Ecto neural progenitor cell (in vitro differentiated cells): ENCODE results near the gene EVI2B.
"Not testable (repeated sequence)": the region's sequence is repeated elsewhere in the genome, so short reads cannot be mapped to it uniquely, and the experiment has no call there.

ENCODE experiments used
- DNase-seq: peaks from one replicate; pipeline ENCODE4 v3.0.0-alpha.2; 2018; ENCODE audit warnings: low spot score

Gene EVI2B, protein sequence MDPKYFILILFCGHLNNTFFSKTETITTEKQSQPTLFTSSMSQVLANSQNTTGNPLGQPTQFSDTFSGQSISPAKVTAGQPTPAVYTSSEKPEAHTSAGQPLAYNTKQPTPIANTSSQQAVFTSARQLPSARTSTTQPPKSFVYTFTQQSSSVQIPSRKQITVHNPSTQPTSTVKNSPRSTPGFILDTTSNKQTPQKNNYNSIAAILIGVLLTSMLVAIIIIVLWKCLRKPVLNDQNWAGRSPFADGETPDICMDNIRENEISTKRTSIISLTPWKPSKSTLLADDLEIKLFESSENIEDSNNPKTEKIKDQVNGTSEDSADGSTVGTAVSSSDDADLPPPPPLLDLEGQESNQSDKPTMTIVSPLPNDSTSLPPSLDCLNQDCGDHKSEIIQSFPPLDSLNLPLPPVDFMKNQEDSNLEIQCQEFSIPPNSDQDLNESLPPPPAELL

DNA sequence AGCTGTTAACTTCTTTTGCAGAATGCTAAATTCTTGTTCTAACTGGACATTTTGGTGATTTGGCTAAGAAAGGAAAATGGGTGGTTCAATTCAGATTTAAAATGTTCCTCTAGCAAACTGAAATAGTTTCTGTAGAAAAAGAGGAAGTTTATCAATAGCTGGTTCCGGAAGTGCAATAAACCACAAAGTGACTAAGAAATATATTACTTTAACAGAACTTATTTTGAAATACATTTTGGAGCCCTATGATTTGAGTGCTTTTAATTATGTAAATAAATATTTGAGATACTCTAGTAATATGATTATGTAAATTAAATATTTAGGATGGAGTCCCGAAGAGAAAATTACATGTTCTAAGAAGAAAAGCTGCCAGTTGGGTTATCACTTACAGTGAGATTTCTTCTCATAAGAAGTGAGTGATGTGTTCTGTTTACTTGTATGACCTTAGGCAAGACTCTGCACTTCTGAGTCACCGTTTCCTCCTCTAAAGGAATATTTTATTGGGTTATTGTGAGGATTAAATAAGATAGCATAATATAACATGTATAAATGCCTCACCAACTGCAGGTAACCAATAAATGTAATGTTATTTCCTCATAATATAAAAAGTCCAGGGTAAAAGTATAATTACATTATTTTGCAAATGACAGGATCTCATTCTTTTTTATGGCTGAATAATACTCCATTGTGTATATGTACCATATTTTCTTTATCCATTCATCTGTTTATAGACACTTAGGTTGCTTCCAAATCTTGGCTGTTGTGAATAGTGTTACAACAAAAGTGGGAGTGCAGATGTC is at the start of gene EVI2B:
Gene EVI2B, minus strand, starts transcription at position 73 of the 800 bp plus-strand sequence. CDS start 8,445 bp downstream, outside the sequence.
- no peak for DNase-seq

DNA sequence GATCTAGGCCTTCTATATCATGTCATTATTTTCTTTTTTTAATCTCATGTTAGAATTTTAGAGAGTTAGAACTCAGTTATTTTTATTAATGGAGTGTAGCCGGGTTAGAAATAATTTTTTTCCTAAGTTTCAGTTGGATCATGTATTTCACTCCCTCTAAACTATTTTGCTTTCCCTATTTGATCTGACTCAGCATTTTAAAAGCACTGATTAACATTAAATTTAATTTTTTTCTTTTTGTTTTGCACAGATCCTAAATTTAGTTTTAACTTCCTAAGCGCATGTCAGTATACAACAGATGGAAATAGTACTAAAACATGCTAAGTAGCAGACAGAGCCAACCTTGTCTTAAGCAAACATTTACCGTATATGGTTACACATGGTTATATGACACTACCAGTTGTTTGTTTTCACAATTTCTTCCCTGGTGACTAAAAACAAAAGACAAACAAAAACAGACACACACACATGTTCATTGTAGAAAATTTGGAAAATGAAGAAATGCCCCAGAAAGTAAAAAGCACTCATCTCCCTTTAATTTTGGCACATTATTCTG is 44.1 kb upstream of the EVI2B start:
- no peak for DNase-seq

DNA sequence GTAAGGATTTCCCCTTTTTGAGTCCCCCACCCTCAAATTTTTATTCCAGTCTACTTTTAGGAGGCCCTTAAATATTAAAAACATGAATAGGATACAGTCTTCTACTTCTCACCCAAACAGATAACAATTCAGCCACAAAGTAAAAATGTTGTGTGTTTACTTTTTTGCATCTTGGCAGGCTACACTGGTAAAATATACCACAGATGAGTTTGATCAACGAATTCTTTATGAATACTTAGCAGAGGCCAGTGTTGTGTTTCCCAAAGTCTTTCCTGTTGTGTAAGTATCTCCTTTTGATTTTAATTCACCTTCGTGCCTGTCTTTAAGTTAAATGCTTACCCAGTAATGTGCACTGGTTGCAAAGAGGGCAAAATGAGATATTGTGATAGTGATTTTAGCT is 43.2 kb upstream of the EVI2B start:
- DNase-seq: no peak

DNA sequence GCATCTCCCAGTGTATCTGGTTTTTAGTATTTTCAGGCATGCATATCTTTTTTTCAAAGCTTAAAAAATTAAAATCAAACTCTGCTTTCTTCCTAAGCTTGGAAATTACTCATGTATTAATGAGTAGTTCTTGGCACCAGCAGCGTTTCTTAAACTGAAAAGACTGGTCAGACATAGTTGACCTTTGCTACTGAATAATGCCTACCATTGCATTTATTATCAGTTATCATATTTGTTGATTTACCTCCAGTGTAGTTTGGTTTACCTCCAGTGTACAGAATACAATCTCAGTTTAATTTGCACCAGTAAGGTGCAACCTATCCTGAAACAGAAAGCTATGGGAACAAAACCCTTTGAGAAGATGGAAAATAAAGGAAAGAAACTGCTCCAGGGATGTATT is 42.1 kb upstream of the EVI2B start:
- DNase-seq: no peak

DNA sequence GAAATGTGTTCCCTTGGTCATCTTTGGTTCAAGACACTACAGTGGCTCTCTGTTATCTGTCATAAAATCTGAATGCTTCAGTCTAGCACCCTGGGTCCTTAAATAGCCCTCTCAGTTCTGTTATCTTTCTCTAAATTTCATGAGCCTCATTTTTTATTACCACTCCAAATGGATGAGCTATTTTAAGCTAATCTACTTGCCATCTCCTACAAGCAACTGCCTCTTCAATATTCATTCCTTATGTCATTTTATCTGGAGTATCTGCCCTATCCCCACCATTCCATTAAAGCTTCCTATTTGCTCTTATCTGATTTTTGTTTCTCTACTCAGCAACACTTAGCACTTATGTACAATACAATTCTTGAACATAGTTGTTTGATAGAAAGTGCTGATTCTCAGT is 35.6 kb upstream of the EVI2B start:
- no peak for DNase-seq

DNA sequence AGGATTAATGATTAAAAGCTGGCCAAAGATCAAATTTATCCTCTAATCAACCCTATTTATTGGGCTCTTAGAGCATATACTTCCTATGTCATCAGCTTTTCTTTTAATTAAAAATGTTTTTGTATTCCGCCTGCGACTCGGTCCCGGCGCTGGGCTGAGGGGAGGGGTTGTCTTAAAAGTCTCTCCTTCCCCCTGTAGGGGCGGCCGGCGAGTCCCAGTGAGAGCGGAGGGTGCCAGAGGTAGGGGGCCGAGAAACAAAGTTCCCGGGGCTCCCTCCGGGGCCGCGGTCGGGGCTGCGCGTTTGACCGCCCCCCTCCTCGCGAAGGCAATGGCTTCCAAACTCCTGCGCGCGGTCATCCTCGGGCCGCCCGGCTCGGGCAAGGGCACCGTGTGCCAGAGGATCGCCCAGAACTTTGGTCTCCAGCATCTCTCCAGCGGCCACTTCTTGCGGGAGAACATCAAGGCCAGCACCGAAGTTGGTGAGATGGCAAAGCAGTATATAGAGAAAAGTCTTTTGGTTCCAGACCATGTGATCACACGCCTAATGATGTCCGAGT is 31.4 kb upstream of the EVI2B start:
- DNase-seq: not testable (repeated sequence)

DNA sequence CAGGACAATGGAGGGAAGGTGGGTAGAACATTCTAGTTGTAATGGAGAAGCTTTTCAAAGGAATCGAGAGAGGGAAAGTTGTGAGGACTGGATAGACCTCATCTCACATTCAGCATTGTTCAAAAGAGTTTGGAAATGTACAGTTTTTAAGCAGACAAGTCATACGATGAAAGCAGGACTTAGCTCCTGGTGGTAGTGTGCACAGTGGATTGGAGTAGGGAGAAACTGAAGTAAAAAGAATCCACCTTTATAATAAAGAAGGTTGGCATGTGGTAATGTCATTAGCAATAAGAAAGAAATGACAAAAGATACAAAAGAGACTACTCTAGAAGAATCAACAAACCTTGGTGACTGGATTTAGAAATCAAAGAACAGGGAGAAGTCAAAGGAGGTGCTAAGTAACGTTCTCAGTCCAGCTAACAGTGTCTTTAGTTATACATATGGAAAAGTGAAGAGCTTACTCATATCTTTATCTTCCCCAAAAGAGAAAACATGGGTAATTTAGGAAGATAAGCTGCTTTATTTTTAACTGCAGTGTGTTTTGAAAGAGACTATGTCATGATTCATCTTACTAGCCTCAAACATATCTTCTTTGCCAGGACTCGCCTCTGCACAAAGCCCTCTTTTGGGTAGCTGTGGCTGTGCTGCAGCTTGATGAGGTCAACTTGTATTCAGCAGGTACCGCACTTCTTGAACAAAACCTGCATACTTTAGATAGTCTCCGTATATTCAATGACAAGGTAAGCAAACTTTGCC is 26.2 kb upstream of the EVI2B start:
- no peak for DNase-seq

DNA sequence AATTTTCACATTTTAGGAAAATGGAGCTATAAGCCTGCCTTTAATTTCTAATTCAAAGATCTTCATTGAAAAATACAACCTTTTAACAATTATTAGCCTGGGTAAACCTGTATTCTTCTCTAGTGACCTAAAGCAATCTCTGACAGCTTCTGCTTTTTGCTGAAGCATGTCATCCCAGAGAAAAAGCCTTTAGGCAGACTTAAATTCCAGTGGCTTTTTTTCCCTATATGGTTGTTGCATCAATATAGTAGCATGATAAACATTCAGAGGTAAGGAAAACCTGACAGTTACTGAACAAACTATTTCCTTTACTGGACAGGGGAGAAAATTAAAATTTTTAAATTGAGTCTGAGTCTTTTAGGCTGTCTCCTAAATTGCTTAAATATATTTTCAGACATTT is 15.4 kb upstream of the EVI2B start:
- no peak for DNase-seq

DNA sequence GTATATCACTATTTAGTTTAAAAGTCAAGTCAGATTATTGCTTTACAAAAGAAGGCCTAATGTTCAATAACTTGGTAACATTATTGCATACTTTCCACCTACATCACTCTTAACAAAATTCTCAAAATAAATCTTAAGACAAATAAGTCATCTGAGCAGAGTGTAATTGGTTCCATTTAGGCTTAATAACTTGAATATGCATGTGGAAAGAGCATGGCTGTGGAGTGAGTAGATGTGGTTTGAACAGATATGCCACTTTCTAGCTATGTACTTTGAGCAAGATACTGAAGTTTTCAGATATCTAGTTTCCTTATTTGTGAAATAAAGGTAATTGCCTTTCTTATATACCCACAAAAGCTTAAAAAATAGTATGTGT is 14.3 kb upstream of the EVI2B start:
- no peak for DNase-seq

DNA sequence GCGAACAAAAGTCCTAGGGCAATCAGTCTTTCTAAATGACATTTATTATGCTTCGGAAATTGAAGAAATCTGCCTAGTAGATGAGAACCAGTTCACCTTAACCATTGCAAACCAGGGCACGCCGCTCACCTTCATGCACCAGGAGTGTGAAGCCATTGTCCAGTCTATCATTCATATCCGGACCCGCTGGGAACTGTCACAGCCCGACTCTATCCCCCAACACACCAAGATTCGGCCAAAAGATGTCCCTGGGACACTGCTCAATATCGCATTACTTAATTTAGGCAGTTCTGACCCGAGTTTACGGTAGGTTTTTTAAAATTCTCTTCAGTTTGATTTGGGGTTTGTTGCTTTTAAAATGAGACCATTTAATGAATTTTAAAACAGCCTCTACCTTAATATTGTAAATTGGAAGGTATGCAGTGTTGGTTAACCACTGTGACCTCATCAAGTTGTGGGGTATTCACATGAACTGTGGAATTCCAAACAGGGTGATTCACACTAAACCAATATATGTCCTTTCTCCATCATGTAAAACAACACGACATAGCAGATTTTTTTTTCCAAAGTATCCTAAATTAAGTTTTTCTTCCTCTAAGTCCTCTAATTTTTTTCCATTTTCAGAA is 13.8 kb upstream of the EVI2B start:
- no peak for DNase-seq

DNA sequence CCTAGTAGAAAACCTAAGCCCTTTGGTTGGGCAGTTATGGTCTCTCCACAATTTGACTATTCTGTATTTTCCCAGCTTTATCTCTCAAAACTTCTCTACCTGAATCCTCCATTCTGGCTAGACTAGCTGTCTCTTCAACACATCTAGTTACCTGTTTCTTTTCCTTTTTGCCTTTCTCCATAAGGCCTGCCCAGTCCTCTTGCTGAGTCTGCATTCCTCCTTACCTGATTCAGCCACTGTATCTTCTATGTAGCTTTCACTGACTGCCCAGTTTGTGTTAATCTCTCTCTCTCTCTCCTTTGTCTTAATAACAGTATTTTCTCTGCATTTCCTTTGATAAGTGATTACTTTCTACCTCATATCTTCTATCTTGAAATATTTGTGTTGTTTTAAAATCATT is 9.7 kb upstream of the EVI2B start:
- no peak for DNase-seq

DNA sequence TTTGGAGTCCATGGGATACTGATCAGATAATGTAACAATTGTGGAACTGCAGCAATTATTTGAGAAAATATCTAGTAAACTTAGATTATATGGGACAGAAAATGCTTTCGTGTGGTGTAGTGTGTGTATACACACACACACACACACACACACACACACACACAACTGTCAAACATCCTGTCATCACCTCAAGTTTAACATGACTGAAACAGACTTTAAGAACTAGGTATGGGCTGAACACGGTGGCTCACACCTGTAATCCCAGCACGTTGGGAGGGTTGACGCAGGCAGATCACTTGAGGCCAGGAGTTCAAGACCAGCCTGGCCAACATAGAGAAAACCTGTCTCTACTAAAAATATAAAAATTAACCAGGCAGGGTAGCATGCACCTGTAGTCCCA is 8.1 kb upstream of the EVI2B start:
- no peak for DNase-seq

DNA sequence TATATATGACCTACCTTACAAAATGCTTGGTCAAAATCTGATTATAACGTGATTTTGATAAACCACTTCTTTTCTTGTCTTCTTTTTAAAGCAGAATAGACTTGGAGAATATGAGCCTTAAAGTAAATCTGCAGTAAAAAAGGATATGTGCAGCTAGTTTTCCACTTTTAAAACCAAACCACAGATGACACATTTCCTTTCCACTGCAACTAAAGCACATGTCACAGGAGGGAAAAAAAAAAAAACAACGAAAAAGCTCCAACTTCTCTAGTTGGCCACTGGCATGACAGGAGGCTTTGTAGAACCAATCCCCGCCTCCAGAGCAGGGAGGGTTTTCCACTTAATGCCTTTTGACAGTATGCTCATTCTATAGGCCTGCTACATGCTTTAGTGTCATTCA is 7.6 kb upstream of the EVI2B start, which contains the start of gene EVI2A:
Gene EVI2A, minus strand, starts transcription at position 142 of the 400 bp plus-strand sequence. CDS start 2,609 bp downstream, outside the sequence.
- DNase-seq: no peak

DNA sequence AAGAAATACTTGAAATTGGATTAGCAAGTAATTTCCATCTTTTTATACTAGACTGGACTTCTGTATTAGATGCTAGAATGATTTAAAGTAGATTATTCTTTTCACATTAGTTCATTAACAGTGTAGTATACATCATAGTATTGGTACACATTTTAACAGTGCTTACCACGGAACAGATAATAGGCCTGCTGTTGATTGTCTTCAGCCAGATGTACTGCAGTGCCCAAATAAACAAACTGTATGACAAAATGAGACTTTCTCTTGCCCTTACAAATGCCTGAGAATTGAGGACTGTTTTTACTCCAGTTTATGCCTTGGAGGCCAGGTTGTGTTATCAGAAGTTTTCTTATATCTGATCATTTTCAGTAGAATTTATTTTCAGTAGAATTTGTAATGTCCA is 6.9 kb upstream of the EVI2B start:
- no peak for DNase-seq

DNA sequence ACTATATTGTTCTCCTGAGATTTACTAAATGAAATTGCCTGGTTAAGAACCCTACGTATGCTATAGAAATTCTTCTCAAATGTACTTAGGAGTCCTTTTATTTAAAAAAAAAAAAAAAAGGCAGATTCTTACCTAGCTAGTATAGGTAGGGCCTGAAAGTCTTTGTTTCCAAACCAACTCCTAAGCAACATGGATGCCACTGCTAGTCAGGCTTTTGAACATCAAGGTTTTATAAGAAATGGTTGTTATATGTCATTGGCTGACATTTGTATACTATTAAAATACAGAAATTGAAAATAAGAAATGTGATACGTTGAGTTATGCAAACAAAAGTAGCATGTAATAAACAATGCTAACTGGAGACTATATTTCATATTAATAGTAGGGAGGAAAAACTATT is 6.4 kb upstream of the EVI2B start:
- DNase-seq: no peak

DNA sequence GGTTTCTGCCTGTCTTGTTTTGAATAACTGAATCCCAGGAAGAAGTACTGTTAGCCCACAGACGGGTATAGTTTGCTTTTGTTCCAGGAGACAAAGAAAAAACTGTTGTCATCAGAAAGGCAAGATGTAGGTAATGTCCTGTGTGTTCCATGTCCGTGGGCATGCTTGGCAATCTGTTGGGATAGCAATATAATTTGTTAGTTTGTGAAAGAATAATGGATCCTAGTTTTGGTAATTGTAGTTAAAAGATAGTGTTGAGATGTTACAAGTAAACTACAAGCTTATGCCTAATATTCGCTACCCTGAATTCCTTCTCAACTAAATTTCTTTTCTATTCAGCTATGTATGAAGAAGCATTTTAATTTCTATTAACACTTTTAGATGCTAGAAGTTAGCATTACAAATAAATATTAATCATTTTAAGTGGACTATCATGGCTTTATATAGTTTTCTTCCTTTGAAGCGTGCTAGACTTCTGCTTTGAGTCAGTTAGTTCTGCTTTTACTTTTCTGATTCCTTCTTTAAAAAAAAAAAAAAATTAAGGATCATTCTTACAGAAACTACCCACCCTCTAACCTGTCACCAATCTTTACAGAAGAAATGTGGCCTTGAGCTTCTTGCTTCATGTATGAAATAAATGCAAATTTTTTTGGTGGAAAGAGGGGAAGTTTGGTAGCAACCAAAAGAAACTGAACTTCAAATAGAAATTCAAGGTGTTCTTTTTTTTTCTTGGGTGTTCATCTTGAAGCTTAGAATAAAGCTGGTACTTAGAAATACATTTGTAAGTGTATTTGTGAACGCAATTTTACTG is 5.2 kb upstream of the EVI2B start:
- DNase-seq: no peak

DNA sequence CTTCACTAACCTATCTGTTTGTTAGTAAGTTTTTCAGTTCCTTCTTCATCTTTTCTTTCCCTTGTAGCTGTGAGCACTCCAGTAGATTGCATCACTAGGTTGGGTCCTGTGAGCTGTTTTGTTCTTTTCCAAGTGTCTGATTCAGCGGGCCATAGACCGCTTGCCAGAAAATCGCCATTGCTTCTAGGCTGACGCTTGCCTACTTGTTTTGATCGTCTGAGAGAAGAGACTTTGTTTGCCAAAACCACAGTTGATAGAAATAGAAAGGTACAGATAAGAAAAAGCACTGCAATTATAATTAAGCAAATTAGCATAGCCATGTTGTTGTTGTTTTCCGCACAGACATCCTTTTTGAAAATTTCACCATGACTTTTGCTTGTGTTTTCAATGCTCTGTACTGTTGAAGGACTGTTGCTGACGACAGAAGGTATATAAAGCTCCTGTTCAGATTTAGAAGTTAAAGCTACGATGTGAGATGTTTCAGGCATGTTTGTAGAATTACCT is 4.5 kb upstream of the EVI2B start:
- no peak for DNase-seq

DNA sequence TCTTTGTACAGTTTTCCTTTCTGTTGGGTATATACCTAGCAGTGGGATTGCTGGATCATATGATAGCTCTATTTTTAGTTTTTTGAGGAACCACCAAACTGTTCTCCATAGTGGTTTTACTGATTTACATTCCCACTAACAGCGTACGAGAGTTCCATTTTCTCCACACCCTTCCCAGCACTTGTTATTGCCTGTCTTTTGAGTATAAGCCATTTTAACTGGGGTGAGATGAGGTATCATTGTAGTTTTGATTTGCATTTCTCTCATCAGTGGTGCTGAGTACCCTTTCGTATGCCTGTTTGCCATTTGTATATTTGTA is 887 bp upstream of the EVI2B start:
- DNase-seq: no peak

DNA sequence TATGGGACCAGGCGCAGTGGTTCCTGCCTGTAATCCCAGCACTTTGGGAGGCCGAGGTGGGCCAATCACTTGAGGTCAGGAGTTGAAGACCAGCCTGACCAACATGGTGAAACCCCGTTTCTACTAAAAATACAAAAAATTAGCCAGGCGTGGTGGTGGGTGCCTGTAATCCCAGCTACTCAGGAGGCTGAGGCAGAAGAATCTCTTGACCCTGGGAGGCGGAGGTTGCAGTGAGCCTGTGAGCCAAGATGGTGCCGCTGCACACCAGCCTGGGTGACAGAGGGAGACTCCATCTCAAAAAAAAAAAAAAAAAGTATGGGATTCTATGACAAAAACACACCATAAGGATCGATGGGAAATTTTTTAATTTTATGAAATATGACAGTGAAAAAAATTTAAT is 1.6 kb downstream of the EVI2B start:
- not testable (repeated sequence) for DNase-seq

DNA sequence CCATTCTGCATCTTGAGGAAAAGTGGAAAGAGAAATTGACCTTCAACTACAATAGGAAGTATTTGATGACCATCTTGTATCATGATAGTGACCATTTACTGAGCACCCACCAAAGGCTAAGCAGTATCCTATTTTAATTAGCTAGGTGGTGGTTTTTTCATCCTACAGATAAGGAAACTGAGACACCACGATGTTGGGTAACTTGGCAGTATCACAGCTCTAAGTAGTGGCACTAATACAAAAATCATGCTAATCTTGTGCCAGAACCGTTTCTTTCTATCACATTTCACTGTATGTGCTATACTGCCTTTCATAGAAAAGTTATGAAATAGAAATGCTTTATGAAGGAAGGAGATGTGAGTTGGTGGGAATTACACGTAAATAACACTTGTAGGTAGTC is 2.3 kb downstream of the EVI2B start:
- no peak for DNase-seq

DNA sequence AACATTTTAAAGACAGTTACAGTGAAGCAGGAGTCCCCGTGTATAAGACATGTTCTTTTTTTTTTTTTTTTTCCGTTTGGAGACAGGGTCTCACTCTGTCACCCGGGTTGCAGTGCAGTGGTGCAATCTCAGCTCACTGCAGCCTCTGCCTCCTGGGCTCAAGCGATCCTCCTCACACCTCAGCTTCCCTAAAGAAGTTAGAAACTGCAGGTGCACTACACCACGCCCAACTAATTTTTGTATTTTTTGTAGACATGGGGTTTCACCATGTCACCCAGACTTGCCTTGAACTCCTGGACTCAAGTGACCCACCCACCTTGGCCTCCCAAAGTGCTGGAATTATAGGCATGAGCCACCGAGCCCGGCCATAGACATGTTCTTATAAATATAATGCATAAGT is 3.0 kb downstream of the EVI2B start:
- DNase-seq: no peak
